CD14-positive monocyte (primary cell): ENCODE measurements around the gene DLG1. TPM values are rescaled to one million over a fixed set of nuclear protein-coding genes. Genes with fewer than 3 reads are reported as not detected.
"Not testable (repeated sequence)": the region's sequence is repeated elsewhere in the genome, so short reads cannot be mapped to it uniquely, and the experiment has no call there.

Experiments used
- DNase-seq, 3 donors: peaks; one replicate each; pipeline ENCODE4 v3.0.0-alpha.2; 2011 to 2022
- H2AFZ ChIP-seq: 2 replicates; pipeline ENCODE4 v1.6.0; 2012; ENCODE audit warnings: mild to moderate bottlenecking, low read depth, low read length, inconsistent platforms; ENCODE audit not compliant: insufficient read depth, poor library complexity, severe bottlenecking
- H3K27ac ChIP-seq, 2 donors: 1 replicate in 1 of 2; 2 replicates in 1 of 2; pipeline ENCODE4 v1.5.1; 2012 to 2013; ENCODE audit warnings: low read length in 2 of 2, control low read depth in 1 of 2, inconsistent platforms in 1 of 2, low read depth in 1 of 2, mild to moderate bottlenecking in 1 of 2
- H3K27me3 ChIP-seq, 2 donors: one replicate each; pipeline versions ENCODE4 v1.6.0 to v1.6.1; 2011 to 2013; ENCODE audit warnings: low read length in 2 of 2; ENCODE audit not compliant: control insufficient read depth in 2 of 2, insufficient read depth in 2 of 2
- H3K36me3 ChIP-seq, 2 donors: replicated peaks in 1 of 2; 1 replicate in 1 of 2; 2 replicates in 1 of 2; pipeline versions ENCODE4 v1.5.1 to v1.6.1; 2012 to 2013; ENCODE audit warnings: low read length in 2 of 2, control low read depth in 1 of 2, inconsistent platforms in 1 of 2, mild to moderate bottlenecking in 1 of 2; ENCODE audit not compliant: insufficient read depth in 2 of 2, control insufficient read depth in 1 of 2
- H3K4me1 ChIP-seq, 2 donors: 1 replicate in 1 of 2; 2 replicates in 1 of 2; pipeline versions ENCODE4 v1.5.1 to v1.6.1; 2012 to 2013; ENCODE audit warnings: low read length in 2 of 2, control low read depth in 1 of 2, inconsistent platforms in 1 of 2, mild to moderate bottlenecking in 1 of 2, moderate library complexity in 1 of 2; ENCODE audit not compliant: insufficient read depth in 2 of 2, control insufficient read depth in 1 of 2
- H3K4me2 ChIP-seq: replicated peaks from 2 replicates; pipeline ENCODE3; 2012; ENCODE audit warnings: low read length, moderate library complexity, mild to moderate bottlenecking; ENCODE audit not compliant: poor library complexity, severe bottlenecking; ENCODE audit errors: extremely low read depth
- H3K4me3 ChIP-seq, 3 experiments: fragments of 200-600 bp in 1 of 3; sonication (generic) in 1 of 3; replicated peaks in 1 of 3; 1 replicate in 2 of 3; 2 replicates in 1 of 3; pipeline ENCODE4 v1.5.1; 2011 to 2013; ENCODE audit warnings: low read length in 3 of 3, mild to moderate bottlenecking in 3 of 3, control low read depth in 2 of 3, low read depth in 2 of 3, inconsistent platforms in 1 of 3, moderate library complexity in 1 of 3
- H3K79me2 ChIP-seq: 2 replicates; pipeline ENCODE4 v1.6.0; 2012; ENCODE audit warnings: mild to moderate bottlenecking, control low read depth, inconsistent platforms, low read length, moderate library complexity; ENCODE audit not compliant: insufficient read depth
- H3K9ac ChIP-seq: 2 replicates; pipeline ENCODE4 v1.6.0; 2017; ENCODE audit warnings: low read length, mild to moderate bottlenecking; ENCODE audit not compliant: insufficient read depth, poor library complexity, severe bottlenecking
- H3K9me3 ChIP-seq, 2 donors: replicated peaks in 1 of 2; 1 replicate in 1 of 2; 2 replicates in 1 of 2; pipeline versions ENCODE4 v1.5.1 to v1.6.1; 2012 to 2013; ENCODE audit warnings: low read length in 2 of 2, control low read depth in 1 of 2; ENCODE audit not compliant: control insufficient read depth in 1 of 2, insufficient read depth in 1 of 2
- H4K20me1 ChIP-seq: 2 replicates; pipeline ENCODE4 v1.6.0; 2012; ENCODE audit warnings: mild to moderate bottlenecking, low read length, control low read depth, moderate library complexity; ENCODE audit not compliant: insufficient read depth
- H3K27ac Mint-ChIP-seq, 7 donors: one replicate each; pipeline ENCODE4 v1.8.0; 2020; ENCODE audit warnings: mild to moderate bottlenecking in 7 of 7, mixed read lengths in 7 of 7, moderate library complexity in 6 of 7, inconsistent platforms in 2 of 7
- H3K27me3 Mint-ChIP-seq, 3 donors: one replicate each; pipeline ENCODE4 v1.8.0; 2021 to 2022; ENCODE audit warnings: low read depth in 3 of 3, mild to moderate bottlenecking in 3 of 3, mixed read lengths in 3 of 3, moderate library complexity in 3 of 3, inconsistent platforms in 1 of 3
- H3K36me3 Mint-ChIP-seq, 2 donors: one replicate each; pipeline ENCODE4 v1.8.0; 2020; ENCODE audit warnings: mixed read lengths in 2 of 2, inconsistent platforms in 1 of 2, mild to moderate bottlenecking in 1 of 2
- H3K4me1 Mint-ChIP-seq: one replicate; pipeline ENCODE4 v1.8.0; 2020; ENCODE audit warnings: mild to moderate bottlenecking, mixed read lengths
- H3K4me3 Mint-ChIP-seq, 2 donors: one replicate each; pipeline ENCODE4 v1.8.0; 2020; ENCODE audit warnings: mild to moderate bottlenecking in 2 of 2, mixed read lengths in 2 of 2, moderate library complexity in 1 of 2
- H3K9me3 Mint-ChIP-seq, 7 donors: one replicate each; pipeline ENCODE4 v1.8.0; 2020 to 2022; ENCODE audit warnings: mixed read lengths in 7 of 7, mild to moderate bottlenecking in 6 of 7, moderate library complexity in 6 of 7, inconsistent platforms in 2 of 7
- CTCF ChIP-seq: fragments of 200-600 bp; IDR thresholded peaks from one replicate; pipeline ENCODE4 v1.8.0; 2022; ENCODE audit warnings: antibody characterized with exemption, mild to moderate bottlenecking
- WGBS: methylation state at CpG from one replicate; pipeline ENCODE4 v1.1.5; 2013; ENCODE audit warnings: missing lambda C conversion rate; ENCODE audit not compliant: insufficient coverage; 5-methylcytosine and 5-hydroxymethylcytosine counted together
- intact Hi-C, 2 donors: fragments of 100-400 bp; cut with micrococcal nuclease; formaldehyde crosslinking; loops; one replicate each; pipeline versions ENCODE4 v1.15.0 to v1.15.1; 2023
- polyA plus RNA-seq, 3 donors: library from polyadenylated mRNA; depleted of rRNA in 1 of 3; unstranded in 2 of 3; stranded (reverse) in 1 of 3; fragments of 300-500 nt in 2 of 3; fragments of >200 nt in 1 of 3; fragmentation: Illumina TruSeq in 2 of 3; gene quantifications; 1 replicate in 2 of 3; 2 replicates in 1 of 3; pipeline ENCODE4 v1.2.3, GENCODE V29; 2012 to 2021

DLG1 gene
- polyA plus RNA-seq, 3 donors = 6.5 to 21.9 (median 10.2) TPM

GRCh38 chr3:197202694-197203093 lies 95.7 kb downstream of the DLG1 start:
- Histone ChIP-seq H3K27me3 (no peaks in the 10 kb centered on the region), H3K4me1 (peaks cover 37 to 56% of the 10 kb centered on the region in 2 donors), H4K20me1 (peaks cover 15% of the 10 kb centered on the region), H3K27ac (peak overlapping the region in 1 of 2 donors; percentile 46), H3K36me3 (no peaks in the 10 kb centered on the region), H3K4me2 (peak overlapping the region; percentile 5), H2AFZ (no peak overlapping the region), H3K9me3 (no peaks in the 10 kb centered on the region), H3K4me3 (no peak overlapping the region), H3K79me2 (peaks cover 90% of the 10 kb centered on the region), H3K9ac (no peak overlapping the region)
- no peak for TF ChIP-seq CTCF
- DNase-seq = no peak
- Mint-ChIP-seq H3K4me3 (peak overlapping the region in 1 of 2 donors; percentile 35), H3K27ac (peak overlapping the region; percentile 3 to 85 (median 51)), H3K27me3 (no peaks in the 10 kb centered on the region), H3K9me3 (peaks cover 0 to 6% (median 2%) of the 10 kb centered on the region in 7 donors), H3K4me1 (peaks cover 56% of the 10 kb centered on the region), H3K36me3 (peaks cover 4% of the 10 kb centered on the region in 2 donors)
- 76% methylated on average over 2 of the region's 2 CpGs for WGBS
- intact Hi-C loops = no loop called here

GRCh38 chr3:197201791-197202452 lies 96.5 kb downstream of the DLG1 start:
- Histone ChIP-seq H3K36me3 (no peaks in the 10 kb centered on the region), H3K27me3 (no peaks in the 10 kb centered on the region), H3K4me3 (no peak overlapping the region), H3K27ac (no peak overlapping the region), H3K79me2 (peaks cover 92% of the 10 kb centered on the region), H4K20me1 (peaks cover 15% of the 10 kb centered on the region), H3K9me3 (no peaks in the 10 kb centered on the region), H3K4me2 (no peak overlapping the region), H2AFZ (no peak overlapping the region), H3K9ac (no peak overlapping the region), H3K4me1 (peaks cover 37 to 56% of the 10 kb centered on the region in 2 donors)
- Mint-ChIP-seq H3K9me3 (peaks cover 0 to 6% (median 2%) of the 10 kb centered on the region in 7 donors), H3K27ac (peak overlapping the region in 2 of 7 donors; percentile 56 to 85), H3K4me3 (no peak overlapping the region), H3K36me3 (peaks cover 4% of the 10 kb centered on the region in 2 donors), H3K27me3 (no peaks in the 10 kb centered on the region), H3K4me1 (peaks cover 56% of the 10 kb centered on the region)
- WGBS = no CpG with 5 or more reads among the region's 5 CpGs
- no peak for DNase-seq
- TF ChIP-seq CTCF = no peak
- intact Hi-C loops = no loop called here

- H3K4me3 ChIP-seq = peak overlapping the region in 1 of 3 experiments; percentile 16
- H3K79me2 ChIP-seq = peaks cover 90% of the 10 kb centered on the region
- H3K9ac ChIP-seq, H3K36me3 ChIP-seq, H3K36me3 Mint-ChIP-seq, H3K27me3 Mint-ChIP-seq, intact Hi-C loops, H3K27me3 ChIP-seq, H3K9me3 ChIP-seq, H3K9me3 Mint-ChIP-seq, H2AFZ ChIP-seq: not testable (repeated sequence)
- 88% methylated on average over 6 of the region's 12 CpGs for WGBS
- H3K27ac ChIP-seq = peak overlapping the region in 1 of 2 donors; percentile 50
- H3K4me2 ChIP-seq = peak overlapping the region; percentile 41
- DNase-seq = peak; percentile 21 to 64 (median 55)
- H3K4me1 Mint-ChIP-seq = peaks cover 55% of the 10 kb centered on the region
- H4K20me1 ChIP-seq = peaks cover 17% of the 10 kb centered on the region
- peaks cover 36 to 55% of the 10 kb centered on the region in 2 donors for H3K4me1 ChIP-seq
- peak overlapping the region; percentile 58 to 94 (median 84) for H3K27ac Mint-ChIP-seq
- H3K4me3 Mint-ChIP-seq = peak overlapping the region; percentile 44 to 68
Observed at GRCh38 chr3:197200856-197201255, 97.6 kb downstream of the DLG1 start.
